ENCODE data around the gene NFYC.

NFYC gene

GRCh38 chr1:40755067-40755466, 63.6 kb downstream of the NFYC start:
- H3K4me3 ChIP-seq (ENCODE audit: low read depth, low read length) = no peak overlapping the region
- in situ Hi-C loops (cut with HindIII; ENCODE audit: low sequenced_read_pairs) = no loop called here
- TF ChIP-seq CTCF (IDR thresholded peaks at IDR 0.05; ENCODE audit: low read depth, low read length) = no peak
- DNase-seq (ENCODE audit: low read depth, low spot score) = no peak

- H3K4me3 ChIP-seq (ENCODE audit: low read depth, low read length) = no peak overlapping the region
- in situ Hi-C loops (cut with HindIII; ENCODE audit: low sequenced_read_pairs) = no loop called here
- DNase-seq (ENCODE audit: low read depth, low spot score) = no peak
- TF ChIP-seq CTCF (IDR thresholded peaks at IDR 0.05; ENCODE audit: low read depth, low read length) = no peak
Measured at GRCh38 chr1:40756523-40756922, 65.0 kb downstream of the NFYC start.

GRCh38 chr1:40757084-40757483, 65.6 kb downstream of the NFYC start:
- in situ Hi-C loops (cut with HindIII; ENCODE audit: low sequenced_read_pairs) = no loop called here
- no peak for DNase-seq (ENCODE audit: low read depth, low spot score)

GRCh38 chr1:40758004-40758403, 66.5 kb downstream of the NFYC start:
- no peak for DNase-seq (ENCODE audit: low read depth, low spot score)
- no peak overlapping the region for H3K4me3 ChIP-seq (ENCODE audit: low read depth, low read length)
- no peak for TF ChIP-seq CTCF (IDR thresholded peaks at IDR 0.05; ENCODE audit: low read depth, low read length)
- in situ Hi-C loops (cut with HindIII; ENCODE audit: low sequenced_read_pairs) = no loop called here

More at GRCh38 chr1:40757084-40757483, 65.6 kb downstream of the NFYC start:
- no peak overlapping the region for H3K4me3 ChIP-seq (ENCODE audit: low read depth, low read length)
- no peak for TF ChIP-seq CTCF (IDR thresholded peaks at IDR 0.05; ENCODE audit: low read depth, low read length)

- no peak for DNase-seq (ENCODE audit: low read depth, low spot score)
- no peak overlapping the region for H3K4me3 ChIP-seq (ENCODE audit: low read depth, low read length)
- TF ChIP-seq CTCF (IDR thresholded peaks at IDR 0.05; ENCODE audit: low read depth, low read length) = no peak
- in situ Hi-C loops (cut with HindIII; ENCODE audit: low sequenced_read_pairs) = no loop called here
Measured at GRCh38 chr1:40758578-40759343, 67.3 kb downstream of the NFYC start.

GRCh38 chr1:40760984-40761383, 69.5 kb downstream of the NFYC start:
- H3K4me3 ChIP-seq (ENCODE audit: low read depth, low read length) = no peak overlapping the region
- TF ChIP-seq CTCF (IDR thresholded peaks at IDR 0.05; ENCODE audit: low read depth, low read length) = no peak
- in situ Hi-C loops (cut with HindIII; ENCODE audit: low sequenced_read_pairs) = no loop called here
- DNase-seq (ENCODE audit: low read depth, low spot score) = no peak

All from astrocyte of the spinal cord (primary cell).